PFSK-1 (cell line): ENCODE results near the gene TRMU.

Source experiments
- FOXP2 ChIP-seq: optimal IDR thresholded peaks from 2 replicates; pipeline ENCODE3; 2011; ENCODE audit warnings: borderline replicate concordance, control low read depth, inconsistent platforms; ENCODE audit not compliant: insufficient read depth; ENCODE audit errors: extremely low read length, extremely low read depth
- POLR2AphosphoS5 ChIP-seq: IDR thresholded peaks from 2 replicates; pipeline ENCODE4 v1.6.1; 2012; ENCODE audit warnings: low read depth, mild to moderate bottlenecking, control low read depth, low read length, moderate library complexity
- SIN3A ChIP-seq: IDR thresholded peaks from 2 replicates; pipeline ENCODE4 v1.6.1; 2012; ENCODE audit warnings: mild to moderate bottlenecking, low read length, moderate library complexity, borderline replicate concordance; ENCODE audit not compliant: insufficient read depth
- TAF1 ChIP-seq: IDR thresholded peaks from 2 replicates; pipeline ENCODE4 v1.6.1; 2012; ENCODE audit warnings: low read length, control low read depth, borderline replicate concordance; ENCODE audit not compliant: insufficient read depth
- TF ChIP-seq, protein P1 (sequence below), 2 experiments: IDR thresholded peaks; 2 replicates each; pipeline versions ENCODE4 v1.6.1 to v1.8.0; 2011 to 2012; ENCODE audit warnings: low read depth in 2 of 2, low read length in 2 of 2, control low read depth in 1 of 2, inconsistent platforms in 1 of 2, mild to moderate bottlenecking in 1 of 2, moderate library complexity in 1 of 2; ENCODE audit not compliant: insufficient read depth in 1 of 2

Gene TRMU

DNA sequence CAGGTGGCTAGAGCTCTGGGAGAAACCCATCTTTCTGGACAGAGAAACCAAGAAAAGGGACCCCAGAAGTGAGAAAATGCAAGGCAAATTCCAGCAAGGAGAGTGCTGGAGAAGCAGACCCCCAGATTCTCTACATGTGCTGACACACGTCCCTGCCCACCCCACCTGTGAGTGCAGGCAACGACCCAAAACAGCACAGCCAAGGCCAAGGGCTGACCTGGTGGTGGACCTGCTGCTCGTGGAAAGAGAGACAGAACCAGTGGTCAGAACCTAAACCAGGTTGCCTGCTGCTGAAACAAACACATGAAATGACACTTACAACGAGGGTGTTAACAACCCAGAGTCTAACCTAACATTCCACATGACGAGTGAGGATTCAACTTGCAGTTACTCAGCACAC, 24.6 kb downstream of the TRMU start:
- TF ChIP-seq TAF1 = no peak

DNA sequence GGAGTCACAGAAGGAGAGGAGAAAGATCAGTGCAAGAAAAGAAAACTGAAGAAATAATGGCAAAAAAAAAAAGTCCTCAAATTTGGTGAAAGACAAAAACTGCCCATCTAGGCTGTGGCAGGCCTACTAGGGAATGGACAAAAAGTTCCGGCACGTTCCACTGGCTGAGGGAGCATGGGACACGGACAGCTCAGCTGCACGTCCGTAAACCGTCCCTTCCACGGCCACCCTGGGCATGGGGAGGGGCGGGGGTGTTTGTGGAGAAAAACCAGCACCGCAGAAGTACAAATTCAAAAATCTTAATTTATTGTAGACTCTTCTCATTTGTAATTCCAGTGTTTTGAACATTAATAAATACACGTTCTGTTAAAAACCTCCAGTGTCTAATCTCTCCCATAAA, 25.4 kb downstream of the TRMU start:
- TF ChIP-seq FOXP2 (no peak), SIN3A (no peak), POLR2AphosphoS5 (no peak), TAF1 (no peak)
- TF ChIP-seq, protein P1, sequence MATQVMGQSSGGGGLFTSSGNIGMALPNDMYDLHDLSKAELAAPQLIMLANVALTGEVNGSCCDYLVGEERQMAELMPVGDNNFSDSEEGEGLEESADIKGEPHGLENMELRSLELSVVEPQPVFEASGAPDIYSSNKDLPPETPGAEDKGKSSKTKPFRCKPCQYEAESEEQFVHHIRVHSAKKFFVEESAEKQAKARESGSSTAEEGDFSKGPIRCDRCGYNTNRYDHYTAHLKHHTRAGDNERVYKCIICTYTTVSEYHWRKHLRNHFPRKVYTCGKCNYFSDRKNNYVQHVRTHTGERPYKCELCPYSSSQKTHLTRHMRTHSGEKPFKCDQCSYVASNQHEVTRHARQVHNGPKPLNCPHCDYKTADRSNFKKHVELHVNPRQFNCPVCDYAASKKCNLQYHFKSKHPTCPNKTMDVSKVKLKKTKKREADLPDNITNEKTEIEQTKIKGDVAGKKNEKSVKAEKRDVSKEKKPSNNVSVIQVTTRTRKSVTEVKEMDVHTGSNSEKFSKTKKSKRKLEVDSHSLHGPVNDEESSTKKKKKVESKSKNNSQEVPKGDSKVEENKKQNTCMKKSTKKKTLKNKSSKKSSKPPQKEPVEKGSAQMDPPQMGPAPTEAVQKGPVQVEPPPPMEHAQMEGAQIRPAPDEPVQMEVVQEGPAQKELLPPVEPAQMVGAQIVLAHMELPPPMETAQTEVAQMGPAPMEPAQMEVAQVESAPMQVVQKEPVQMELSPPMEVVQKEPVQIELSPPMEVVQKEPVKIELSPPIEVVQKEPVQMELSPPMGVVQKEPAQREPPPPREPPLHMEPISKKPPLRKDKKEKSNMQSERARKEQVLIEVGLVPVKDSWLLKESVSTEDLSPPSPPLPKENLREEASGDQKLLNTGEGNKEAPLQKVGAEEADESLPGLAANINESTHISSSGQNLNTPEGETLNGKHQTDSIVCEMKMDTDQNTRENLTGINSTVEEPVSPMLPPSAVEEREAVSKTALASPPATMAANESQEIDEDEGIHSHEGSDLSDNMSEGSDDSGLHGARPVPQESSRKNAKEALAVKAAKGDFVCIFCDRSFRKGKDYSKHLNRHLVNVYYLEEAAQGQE (IDR thresholded peaks at IDR 0.05; ENCODE audit: insufficient read depth in 1 of 2, low read depth in 2 of 2, low read length in 2 of 2) = no peak

DNA sequence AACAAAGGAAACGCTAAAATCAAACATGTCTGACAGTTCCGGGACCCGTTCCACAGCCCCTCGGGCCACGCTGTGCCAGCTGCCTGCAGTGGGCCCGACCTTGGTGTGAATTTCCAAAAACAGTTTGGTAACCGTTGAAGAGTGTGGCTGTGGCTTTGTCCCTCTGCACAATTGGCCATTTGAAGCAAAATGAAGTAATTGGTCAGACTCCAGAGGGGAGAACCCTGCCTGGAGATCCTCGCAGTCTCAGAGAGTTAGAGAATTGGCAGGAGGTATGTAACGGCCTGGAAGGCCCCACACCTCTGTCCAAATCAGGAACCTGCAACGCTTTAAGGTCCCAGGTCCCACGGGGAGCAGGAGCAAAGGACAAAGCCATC, 26.3 kb downstream of the TRMU start:
- TF ChIP-seq TAF1 (no peak), POLR2AphosphoS5 (no peak)

DNA sequence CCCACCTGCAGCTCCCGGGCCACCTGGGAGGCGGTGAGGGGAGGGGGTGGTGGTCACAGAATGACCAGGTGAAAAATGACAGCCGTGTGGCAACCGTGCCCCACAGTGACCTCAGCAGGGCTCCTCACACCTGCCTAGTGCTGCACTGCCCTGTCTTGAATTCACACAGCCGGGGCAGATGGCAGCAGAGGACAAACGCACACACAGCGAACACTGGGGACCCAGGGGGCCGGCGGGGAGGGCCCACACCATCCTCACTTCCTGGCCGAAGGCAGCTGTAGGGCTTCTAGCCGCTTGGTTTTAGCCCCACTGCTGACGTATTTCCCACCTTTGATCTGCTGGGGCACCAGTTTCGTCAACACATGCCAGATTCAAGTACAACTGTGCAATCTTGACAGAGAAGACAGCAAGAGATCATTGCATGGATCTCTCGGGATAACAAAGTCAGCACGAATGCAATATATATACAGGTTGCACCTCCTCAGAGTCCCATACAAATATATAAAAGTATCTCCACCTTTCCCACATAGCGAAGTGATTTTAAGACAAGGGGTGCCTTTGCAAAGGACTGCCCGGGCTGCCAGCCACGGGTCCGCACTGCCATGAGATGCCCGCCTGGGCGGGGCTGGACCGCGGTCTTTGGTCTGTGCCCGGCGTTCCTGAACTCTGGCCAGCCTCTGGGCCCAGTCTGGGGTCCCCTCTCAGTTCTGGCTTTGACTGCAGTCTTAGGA, 26.9 kb downstream of the TRMU start:
- TF ChIP-seq SIN3A (no peak), TAF1 (no peak), FOXP2 (no peak), POLR2AphosphoS5 (no peak)

DNA sequence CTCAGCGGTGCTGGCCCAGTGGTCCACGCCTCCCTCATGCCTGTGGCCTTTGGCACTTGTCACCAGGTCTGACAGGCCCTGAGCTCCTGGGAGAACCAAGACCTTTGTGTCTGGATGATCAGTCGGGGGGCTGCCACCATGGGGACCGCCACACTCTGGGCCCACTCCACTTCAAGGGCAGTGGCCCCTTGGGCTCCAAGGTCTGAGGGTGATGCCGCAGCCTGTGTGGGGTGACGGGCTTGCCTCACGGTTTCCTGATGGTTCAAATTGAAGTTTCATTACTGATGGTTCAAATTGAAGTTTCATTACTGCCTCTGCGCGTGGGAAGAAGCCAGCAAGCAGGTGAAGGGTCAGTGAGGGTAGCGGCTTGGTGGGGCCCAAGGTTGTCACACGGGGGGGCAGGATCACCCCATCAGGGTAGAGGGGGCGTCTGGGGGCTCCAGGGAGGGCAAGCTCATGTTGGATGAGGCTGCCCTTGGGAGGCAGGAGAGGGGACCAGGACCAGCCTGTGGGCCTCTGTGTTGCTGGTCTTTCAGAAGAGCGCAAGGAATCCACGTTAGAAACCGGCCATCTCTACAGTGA, 27.5 kb downstream of the TRMU start:
- TF ChIP-seq, protein P1 (IDR thresholded peaks at IDR 0.05; ENCODE audit: insufficient read depth in 1 of 2, low read depth in 2 of 2, low read length in 2 of 2) = no peak
- no peak for TF ChIP-seq POLR2AphosphoS5
- TF ChIP-seq FOXP2 = no peak
- TF ChIP-seq TAF1 = no peak
- TF ChIP-seq SIN3A = no peak

DNA sequence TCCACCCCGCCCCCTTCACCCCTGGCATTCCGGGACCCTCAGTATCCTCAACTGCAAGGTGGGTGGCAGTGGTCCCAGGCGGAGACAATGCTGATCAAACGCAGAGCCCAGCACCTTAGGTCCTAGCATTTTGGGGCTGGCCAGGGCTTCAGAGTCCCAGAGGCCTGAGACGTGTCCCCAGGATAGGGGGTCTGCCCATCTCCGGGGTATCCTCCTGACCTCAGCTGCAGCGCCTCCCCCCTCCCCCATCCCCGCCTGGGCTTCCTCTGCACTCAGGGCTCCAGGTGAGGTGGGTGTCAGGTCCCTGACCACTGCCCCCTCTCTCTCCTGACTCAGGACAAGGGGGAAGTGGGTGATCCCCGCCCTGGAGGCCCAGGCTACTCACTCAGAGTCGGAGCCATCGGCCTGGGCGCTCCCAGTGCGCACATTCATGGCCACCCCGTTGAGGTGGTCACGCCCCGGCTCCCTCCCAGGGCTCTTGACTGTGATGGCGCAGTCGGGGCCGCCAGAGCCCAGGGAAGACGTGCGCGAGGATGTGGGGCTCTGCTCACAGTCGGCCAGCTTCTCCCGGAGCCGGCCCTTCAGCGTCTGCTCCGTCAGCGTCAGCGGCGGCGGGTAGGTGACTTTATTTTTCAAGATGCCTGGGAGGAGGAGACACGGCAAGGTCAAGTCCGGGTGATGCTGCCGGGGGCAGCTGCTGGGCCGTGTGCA, 28.3 kb downstream of the TRMU start:
- TF ChIP-seq TAF1 = no peak
- no peak for TF ChIP-seq POLR2AphosphoS5
- TF ChIP-seq FOXP2 = no peak
- TF ChIP-seq, protein P1 (IDR thresholded peaks at IDR 0.05; ENCODE audit: insufficient read depth in 1 of 2, low read depth in 2 of 2, low read length in 2 of 2) = no peak
- no peak for TF ChIP-seq SIN3A
